GM20000 (cell line): ENCODE measurements around the gene FGFRL1.

Experiments
- DNase-seq: peaks from one replicate; pipeline ENCODE4 v3.0.0; 2012; ENCODE audit warnings: low spot score
- TF ChIP-seq, protein P1 (sequence below): IDR thresholded peaks from 2 replicates; pipeline ENCODE4 v1.5.1; 2012; ENCODE audit warnings: mild to moderate bottlenecking, control low read depth; ENCODE audit errors: extremely low read depth, missing control alignments

The FGFRL1 gene

DNA sequence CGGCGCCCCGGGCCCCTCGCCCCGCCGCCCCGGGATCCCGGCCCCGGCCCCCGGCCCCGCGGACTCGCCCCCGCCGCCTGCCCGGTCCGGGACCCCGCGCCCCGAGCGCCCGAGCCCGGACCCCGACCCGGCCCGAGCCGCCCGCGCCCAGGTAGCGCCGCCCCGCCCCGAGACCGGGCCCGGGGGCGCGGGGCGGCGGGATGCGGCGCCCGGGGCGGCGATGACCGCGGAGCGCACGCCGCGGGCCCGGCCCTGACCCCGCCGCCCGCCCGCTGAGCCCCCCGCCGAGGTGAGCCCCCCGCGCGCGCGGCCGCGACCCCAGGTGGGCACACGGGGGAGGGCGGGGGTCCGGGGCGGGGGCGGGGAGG, 224 bp downstream of the FGFRL1 start:
- TF ChIP-seq, protein P1, sequence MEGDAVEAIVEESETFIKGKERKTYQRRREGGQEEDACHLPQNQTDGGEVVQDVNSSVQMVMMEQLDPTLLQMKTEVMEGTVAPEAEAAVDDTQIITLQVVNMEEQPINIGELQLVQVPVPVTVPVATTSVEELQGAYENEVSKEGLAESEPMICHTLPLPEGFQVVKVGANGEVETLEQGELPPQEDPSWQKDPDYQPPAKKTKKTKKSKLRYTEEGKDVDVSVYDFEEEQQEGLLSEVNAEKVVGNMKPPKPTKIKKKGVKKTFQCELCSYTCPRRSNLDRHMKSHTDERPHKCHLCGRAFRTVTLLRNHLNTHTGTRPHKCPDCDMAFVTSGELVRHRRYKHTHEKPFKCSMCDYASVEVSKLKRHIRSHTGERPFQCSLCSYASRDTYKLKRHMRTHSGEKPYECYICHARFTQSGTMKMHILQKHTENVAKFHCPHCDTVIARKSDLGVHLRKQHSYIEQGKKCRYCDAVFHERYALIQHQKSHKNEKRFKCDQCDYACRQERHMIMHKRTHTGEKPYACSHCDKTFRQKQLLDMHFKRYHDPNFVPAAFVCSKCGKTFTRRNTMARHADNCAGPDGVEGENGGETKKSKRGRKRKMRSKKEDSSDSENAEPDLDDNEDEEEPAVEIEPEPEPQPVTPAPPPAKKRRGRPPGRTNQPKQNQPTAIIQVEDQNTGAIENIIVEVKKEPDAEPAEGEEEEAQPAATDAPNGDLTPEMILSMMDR = no peak
- no peak for DNase-seq

DNA sequence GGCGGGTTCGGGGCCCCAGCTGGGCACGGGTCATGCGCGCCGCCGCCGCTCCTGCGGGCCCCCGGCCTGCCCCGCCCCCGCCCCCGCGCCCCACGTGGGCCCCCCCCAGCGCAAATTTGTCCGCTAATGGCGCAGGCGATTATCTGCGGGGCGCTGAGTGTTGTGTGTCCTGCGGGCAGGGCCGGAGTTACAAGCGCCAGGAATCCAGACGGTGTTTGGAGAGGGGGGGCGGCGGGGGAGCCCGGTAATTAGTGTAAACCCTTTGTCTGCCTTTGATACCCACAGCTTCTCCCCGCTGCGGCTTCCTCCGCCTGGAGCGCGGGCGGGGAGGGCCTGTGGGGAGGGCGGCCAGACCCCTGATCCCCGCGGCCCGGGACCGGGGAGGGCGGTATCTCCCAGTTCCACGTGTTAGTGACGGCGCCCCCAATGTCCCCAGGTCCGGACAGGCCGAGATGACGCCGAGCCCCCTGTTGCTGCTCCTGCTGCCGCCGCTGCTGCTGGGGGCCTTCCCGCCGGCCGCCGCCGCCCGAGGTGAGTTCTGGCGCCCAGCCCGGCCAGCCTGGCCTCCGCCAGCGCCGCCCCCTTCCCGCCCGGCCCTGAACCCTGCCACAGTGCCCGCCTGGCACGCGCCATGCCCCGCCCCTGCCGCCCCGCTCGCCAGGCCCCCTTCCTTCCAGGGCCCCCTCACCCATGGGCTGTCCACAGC, 761 bp downstream of the FGFRL1 start:
- DNase-seq = no peak

DNA sequence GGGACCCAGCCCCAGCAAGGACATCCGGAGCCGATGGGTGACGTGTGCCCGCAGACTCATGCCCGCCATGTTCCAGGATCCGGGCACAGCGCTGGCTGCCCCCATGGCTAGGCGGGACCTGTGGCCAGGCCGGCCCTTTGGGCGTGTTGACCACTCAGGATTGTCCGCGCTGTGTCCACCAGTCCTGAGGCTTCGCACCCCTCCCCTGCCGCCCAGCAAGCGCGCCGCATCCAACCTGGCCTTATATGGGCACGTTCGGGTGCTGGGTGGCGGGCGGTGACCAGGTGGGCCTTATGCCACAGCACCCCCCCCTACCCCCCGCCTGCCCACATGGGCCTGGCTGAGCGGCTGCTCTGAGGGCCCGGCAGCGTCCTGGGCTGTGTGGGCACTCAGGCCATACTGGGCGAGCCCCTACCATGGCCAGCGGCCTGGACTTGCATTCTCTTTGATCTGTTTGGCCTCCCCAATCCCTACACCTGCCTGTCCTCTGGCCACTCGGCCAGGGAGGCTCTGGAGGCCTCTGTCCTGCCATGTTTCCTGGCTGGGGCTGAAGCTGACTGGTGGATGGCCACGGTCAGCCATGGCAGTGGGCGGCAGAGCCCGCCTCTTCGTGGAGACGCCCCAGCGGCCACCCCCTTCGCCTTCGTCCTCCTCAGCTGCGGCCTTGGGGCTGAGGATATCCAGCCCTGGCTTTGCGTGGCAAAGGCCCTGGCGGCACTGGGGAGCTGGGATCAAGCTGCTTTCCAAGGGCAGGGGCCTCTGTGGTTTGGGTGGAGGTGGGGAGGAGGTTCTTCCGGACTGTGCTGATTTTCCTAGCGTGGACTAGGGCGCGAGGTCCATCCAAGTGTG, 2.0 kb downstream of the FGFRL1 start:
- DNase-seq = no peak
- TF ChIP-seq, protein P1 = no peak

More for the DNA sequence above, 761 bp downstream of the FGFRL1 start:
- TF ChIP-seq, protein P1 = no peak

DNA sequence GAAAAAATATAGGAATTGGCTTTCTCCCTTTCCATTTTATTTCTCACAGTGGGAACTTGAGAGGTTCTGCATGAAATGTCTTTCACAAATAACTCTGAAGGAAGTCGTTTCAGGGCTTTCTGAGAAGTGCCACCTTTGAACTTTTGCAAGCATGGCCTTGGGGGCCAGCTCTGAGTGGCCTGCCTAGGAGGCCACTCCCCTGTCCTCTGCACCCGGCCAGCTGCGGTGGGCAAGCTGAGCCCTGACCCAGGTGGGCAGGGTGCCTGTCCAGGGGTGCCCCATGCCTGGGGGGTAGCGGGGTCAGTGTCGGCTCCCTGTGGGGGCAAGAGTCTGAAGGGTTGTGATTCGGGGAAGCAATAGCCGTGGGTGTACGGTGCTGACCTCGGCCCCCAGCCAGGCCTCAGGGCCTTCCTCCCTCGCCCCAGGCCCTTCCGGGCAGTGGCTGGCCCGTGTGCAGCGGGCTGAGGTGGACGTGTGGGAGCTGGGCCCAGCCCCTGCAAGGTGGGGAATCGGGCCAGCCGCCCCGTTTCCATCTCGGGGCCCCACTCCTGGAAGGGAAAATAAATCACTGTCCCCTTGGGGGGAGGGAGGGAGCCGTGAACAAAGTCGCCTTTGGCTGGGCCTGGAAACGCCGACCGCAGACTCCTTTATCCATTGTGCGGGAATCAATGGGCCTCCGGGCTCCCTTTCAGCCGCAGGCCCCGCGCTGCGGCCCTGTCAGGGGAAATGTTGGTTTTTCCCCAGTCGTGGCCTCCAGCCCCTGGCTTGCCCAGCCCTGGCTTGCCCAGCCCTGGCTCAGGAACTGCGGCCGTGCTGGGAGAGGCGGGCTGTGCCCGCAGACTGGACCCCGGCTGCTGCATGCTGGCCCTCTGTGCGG, 3.1 kb downstream of the FGFRL1 start:
- no peak for DNase-seq
- TF ChIP-seq, protein P1 = no peak

DNA sequence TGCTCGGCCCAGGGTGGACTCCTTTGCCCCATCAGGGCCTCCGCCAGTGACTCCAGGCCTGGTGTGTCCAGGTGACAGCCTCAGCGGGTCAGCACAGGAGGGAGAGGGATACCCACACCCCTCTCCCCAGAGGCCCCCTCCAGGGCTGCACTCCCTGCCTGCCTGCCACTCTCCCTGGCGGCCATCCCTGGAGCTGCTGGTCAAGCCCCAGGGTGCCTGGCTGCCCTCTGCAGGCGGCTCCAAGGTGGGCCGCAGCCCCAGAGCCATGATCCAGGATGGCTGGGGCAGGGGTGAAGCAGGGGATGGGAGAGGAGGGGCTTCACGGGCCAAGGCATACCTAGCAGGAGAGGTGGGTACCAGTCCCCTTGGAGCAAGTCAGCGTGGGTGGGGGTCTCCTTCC, 3.8 kb downstream of the FGFRL1 start:
- DNase-seq = no peak
- TF ChIP-seq, protein P1 = no peak

DNA sequence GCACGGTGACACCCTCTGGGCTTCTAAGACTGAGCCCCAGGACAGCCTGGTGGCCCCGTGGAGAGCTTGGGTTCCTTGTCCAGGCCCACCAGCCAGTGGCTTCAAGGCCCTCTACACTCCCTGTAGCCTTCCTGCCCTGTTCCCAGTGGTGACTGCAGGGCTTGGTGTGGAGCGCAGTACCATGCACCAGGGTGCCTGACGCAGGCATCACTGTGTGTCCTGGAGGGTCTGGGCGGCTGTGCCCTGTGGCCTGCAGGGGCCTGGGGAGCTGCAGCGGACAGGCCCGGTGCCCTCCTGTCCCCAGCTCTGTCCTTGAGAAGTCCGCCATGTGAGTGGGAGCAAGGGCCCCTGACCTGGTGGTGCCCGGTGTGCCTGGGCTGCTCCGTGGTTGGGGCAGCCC, 4.3 kb downstream of the FGFRL1 start:
- DNase-seq = no peak
- TF ChIP-seq, protein P1 = no peak
